IPS-18c (cell line): ENCODE measurements around the gene OLFM2.

ENCODE experiments used
- H3K4me3 ChIP-seq: 2 replicates; pipeline ENCODE4 v1.7.0; 2013; ENCODE audit warnings: low read depth, mild to moderate bottlenecking, low read length, moderate library complexity; ENCODE audit not compliant: insufficient read depth
- H3K9me3 ChIP-seq: one replicate; pipeline ENCODE4 v1.6.1; 2013; ENCODE audit warnings: mild to moderate bottlenecking, low read length, moderate library complexity; ENCODE audit not compliant: control insufficient read depth, insufficient read depth

OLFM2 gene

DNA sequence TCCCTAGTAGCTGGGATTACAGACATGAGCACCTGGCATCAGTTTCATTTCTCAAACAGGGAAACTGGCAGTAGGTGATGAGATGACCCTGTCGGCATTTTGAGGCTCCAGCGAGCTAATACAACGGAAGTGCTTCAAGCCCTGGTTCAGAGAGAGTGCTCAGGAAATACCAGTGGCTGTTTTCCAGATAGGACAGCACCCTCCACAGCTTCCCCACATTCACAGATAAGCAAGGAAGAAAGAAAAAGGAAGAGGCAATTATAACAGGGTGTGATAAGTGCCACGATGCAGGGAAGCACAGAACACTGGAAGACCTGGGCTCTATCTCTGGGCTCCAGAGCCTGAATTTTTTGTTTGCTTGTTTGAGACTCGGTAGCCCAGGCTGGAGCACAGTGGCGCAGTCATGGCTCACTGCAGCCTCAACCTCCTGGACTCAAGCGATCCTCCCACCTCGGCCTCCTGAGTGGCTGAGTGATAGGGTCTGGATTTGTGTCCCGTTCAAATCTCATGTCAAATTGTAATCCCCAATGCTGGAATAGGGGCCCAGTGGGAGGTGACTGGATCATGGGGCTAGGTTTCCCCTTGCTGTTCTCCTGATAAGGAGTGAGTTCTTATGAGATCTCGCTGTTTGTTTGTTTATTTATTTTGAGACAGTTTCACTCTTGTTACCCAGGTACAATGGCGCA, 57.7 kb downstream of the OLFM2 start:
- H3K4me3 ChIP-seq = no peak overlapping the region
- no peaks in the 10 kb centered on the region for H3K9me3 ChIP-seq

- no peak overlapping the region for H3K4me3 ChIP-seq
These were observed 58.4 kb downstream of the OLFM2 start for GRCh38 chr19:9877780-9878510.

DNA sequence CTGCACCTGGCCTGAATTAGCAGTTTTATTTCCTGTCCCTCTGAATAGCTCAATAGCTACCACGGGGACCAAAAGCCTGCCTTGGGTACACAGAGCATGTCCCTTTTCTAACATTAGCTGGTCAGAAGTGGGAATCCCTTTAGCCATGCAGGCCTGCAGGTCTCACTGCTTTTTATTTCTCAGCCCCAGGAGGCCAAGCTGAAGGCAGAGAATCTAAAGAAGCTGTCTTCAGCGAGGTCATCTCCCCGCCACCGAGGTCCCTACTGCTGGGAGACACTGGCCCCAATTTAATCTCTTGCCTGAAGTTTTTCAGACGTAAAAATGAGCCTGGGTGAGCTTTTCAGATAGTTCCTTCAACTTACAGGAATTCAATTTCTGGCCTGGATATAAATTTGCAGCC, 60.5 kb downstream of the OLFM2 start:
- H3K9me3 ChIP-seq = no peaks in the 10 kb centered on the region

More at GRCh38 chr19:9877780-9878510, 58.4 kb downstream of the OLFM2 start:
- H3K9me3 ChIP-seq = no peaks in the 10 kb centered on the region

GRCh38 chr19:9875031-9875627, 61.2 kb downstream of the OLFM2 start:
- no peaks in the 10 kb centered on the region for H3K9me3 ChIP-seq
- H3K4me3 ChIP-seq = no peak overlapping the region

More for the DNA sequence above, 60.5 kb downstream of the OLFM2 start:
- no peak overlapping the region for H3K4me3 ChIP-seq

DNA sequence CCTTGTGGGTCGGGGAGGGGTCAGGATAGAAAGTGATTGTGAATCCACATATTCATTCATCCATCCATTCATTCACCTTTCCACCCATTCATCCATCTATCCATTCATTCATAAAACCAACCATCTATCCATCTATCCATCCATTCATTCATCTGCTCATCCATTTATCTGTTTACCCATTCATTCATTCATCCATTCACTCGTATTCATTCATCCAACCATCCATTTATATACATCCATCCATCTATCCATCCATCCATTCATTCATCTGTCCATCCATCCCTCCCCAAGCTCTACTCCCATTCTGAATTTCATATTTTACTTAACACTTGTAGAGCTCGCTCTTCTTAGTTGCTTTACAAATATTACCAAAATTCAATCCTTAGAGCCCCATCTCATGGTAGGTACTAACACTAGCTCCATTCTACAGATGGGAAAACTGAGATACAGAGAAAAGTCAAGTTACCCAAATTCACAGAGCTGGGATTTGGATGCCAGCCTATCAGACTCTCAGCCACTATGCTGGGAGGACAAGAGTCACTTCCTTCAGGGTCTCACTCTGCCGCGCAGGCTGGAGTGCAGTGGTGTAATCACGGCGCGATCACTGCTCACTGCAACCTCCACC, 63.6 kb downstream of the OLFM2 start:
- no peak overlapping the region for H3K4me3 ChIP-seq
- no peaks in the 10 kb centered on the region for H3K9me3 ChIP-seq

GRCh38 chr19:9871626-9872338, 64.5 kb downstream of the OLFM2 start:
- Histone ChIP-seq H3K9me3 (no peaks in the 10 kb centered on the region), H3K4me3 (no peak overlapping the region)

DNA sequence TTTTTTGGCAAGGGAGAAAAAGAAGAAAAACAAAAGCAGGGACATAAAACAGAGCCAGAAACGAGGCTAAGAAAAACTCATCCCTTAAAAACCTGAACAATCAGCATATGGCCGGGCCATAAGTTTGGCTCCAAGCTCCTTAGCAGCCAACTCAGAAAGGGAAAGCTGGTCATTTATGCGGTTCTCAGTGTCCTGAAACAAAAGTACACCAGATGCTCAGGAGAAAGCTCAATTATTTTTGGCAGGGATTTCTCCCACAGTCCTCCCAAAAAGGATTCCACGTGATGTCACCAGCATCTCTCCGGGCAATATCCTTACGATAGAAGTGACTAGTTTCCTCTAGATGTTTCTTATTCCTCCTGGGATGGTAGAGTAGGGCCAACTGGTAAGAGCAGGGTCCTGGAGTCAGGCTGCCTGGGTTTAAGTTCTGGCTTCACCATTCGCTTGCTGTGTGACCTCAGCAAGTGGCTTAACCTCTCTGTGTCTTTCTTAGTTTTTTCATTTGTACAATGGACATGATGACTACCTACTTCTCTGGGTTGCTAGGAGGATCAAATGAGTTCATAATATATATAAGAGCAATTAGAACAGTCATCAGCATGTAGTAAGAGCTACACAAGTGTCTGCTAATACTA, 67.2 kb downstream of the OLFM2 start:
- no peaks in the 10 kb centered on the region for H3K9me3 ChIP-seq

GRCh38 chr19:9865732-9866501, 70.4 kb downstream of the OLFM2 start:
- no peaks in the 10 kb centered on the region for H3K9me3 ChIP-seq
- no peak overlapping the region for H3K4me3 ChIP-seq

More for the DNA sequence above, 67.2 kb downstream of the OLFM2 start:
- H3K4me3 ChIP-seq = no peak overlapping the region

DNA sequence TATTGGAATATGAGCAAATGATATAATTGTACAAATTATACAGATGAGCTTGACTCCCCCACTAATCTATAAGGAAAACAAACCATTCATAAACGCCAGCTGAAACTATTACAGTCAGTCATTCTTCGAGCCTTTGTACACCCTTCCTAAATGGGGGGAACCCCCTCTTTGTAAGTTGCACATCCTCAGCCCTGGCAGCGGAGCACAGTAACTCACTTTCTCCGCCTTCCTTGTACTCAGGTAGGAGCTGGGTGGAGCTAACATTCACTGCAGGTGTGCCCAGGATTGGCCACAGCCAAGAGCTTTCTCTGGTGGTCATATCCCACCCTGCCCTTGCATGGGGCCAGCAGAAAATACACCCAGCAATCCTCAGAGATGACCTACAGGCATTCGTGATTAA, 72.6 kb downstream of the OLFM2 start:
- no peak overlapping the region for H3K4me3 ChIP-seq
- no peaks in the 10 kb centered on the region for H3K9me3 ChIP-seq

DNA sequence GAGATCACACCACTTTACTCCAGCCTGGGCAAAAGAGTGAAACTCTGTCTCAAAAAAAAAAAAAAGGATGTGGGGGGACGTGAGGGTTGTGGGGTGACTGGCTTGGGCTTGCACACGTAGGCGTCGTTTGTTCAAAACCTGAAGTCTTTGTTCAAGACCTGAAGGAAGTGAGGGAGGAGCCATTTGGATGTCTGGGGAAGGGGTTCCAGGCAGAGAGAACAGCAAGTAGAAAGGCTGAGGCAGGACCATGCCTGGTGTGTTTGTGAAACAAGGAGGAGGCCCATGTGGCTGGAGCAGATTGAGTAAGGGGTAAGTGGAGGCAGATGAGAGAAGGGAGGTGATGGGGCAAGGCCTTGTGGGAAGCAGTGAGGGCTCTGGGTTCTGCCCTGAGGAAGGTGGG, 73.4 kb downstream of the OLFM2 start:
- Histone ChIP-seq H3K4me3 (no peak overlapping the region), H3K9me3 (no peaks in the 10 kb centered on the region)

DNA sequence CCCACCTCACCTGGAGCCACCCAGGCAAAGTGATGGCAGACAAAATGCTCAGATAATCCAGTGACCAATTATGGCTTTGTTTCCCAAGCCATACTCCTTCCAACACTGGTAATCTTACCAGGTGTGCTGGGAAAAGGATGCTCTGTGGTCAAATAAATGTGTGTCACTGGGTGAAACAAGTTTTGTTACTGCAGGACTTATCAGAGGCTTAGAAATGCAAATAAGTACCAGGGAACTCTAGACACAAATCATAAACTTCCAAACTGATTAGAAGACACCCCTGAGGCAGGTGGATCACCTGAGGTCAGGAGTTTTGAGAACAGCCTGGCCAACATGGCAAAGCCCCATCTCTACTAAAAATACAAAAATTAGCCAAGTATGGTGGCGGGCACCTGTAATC, 74.8 kb downstream of the OLFM2 start:
- no peak overlapping the region for H3K4me3 ChIP-seq
- H3K9me3 ChIP-seq = no peaks in the 10 kb centered on the region

- no peak overlapping the region for H3K4me3 ChIP-seq
These were observed 75.9 kb downstream of the OLFM2 start for GRCh38 chr19:9860407-9860806.

GRCh38 chr19:9858766-9859165, 77.5 kb downstream of the OLFM2 start:
- Histone ChIP-seq H3K9me3 (no peaks in the 10 kb centered on the region), H3K4me3 (no peak overlapping the region)

More at GRCh38 chr19:9860407-9860806, 75.9 kb downstream of the OLFM2 start:
- H3K9me3 ChIP-seq = no peaks in the 10 kb centered on the region

- Histone ChIP-seq H3K4me3 (no peak overlapping the region), H3K9me3 (no peaks in the 10 kb centered on the region)
These were observed 78.2 kb downstream of the OLFM2 start for GRCh38 chr19:9857920-9858746.

- Histone ChIP-seq H3K9me3 (no peaks in the 10 kb centered on the region), H3K4me3 (no peak overlapping the region)
These were observed 79.1 kb downstream of the OLFM2 start for GRCh38 chr19:9857076-9857721.
